Measurements from ENCODE around the gene SCAPER.
A peak's percentile ranks its signal among the peaks of the same experiment; 100 is the strongest.

SCAPER gene

DNA sequence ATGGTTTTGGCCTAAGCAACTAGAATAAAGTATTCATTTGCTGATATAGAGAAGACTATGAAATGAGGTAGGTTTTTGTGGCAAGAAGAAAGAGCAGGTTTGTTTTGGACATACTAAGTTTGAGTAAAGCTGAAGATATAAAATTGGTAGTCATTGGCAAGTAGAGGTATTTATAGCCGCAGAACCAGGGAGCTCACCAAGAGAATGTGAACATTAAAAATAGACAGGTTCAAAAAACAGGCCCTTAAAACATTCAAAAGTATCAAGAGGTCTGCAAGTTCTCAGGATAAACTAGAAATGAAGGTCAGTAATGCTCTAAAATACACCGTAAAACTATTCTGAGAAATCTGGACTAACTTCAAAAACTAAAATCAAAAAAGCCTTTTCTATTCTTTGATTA, 240.7 kb downstream of the SCAPER start:
- DNase-seq, result no peak

DNA sequence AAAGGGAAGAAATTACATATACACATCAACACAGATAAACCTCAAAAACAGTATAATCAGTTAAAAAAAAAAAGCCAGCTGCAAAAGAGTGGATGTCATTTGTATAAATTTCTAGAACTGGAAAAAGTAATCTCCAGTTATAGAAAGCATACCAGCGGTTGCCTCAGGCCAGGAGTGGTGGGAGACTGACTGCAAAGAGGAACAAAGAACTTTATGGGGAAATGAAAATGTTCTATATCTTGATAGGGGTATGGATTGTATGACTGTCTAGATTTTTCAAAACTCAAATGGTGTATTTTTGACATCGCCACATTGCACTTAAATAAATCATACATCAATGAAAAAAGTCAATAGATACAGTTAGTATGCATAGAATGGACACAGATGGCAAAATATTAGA, 241.6 kb downstream of the SCAPER start:
- no peak for DNase-seq

DNA sequence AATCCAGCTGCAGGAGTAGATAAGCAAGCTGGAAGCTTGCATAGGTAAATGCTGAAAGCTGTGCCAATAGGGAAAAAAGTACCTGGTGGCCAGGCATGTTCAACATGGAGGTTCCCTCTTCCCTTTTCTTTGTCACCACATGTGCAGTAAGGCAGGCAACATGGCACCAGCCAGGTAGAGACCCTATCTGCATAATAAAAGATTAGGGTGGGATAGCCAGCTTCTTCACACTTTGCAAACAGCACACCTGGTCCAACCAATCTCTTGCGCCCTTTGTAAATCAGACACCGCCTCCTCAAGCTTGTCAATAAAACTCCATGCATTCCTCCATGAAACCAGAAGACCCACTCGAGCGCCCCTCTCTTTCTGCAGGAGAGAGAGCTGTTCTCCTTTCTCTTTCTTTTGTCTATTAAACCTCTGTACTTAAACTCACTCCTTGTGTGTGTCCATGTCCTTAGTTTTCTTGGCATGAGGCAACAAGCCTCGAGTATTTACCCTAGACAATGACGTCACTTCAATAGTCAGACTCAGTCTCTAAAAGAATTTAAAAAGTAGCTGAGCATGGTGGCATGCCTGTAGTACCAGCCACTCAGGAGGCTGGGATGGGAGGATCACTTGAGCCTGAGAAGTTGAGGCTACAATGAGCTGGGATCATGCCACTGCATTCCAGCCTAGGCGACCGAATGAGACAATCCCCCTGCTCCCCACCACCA, 256.3 kb downstream of the SCAPER start:
- DNase-seq, result no peak

DNA sequence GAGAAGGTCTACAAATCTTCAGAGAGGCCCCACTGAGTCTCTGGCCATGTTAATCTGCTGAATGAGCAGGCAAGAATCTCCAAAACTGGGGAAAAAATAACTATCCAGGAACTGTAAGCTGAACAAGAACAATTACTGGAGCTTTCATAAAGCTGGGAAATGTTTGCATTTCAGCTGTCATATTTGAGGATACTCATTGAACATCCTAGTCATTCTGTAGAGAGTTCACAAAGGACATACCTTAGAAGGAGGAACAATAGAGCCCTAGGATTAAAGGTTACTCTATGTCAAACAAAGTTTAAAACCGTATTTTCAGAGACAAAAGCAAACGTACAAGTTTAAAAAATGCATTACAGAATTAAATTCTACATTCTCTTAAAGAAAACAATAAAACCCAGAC, 257.5 kb downstream of the SCAPER start:
- no peak for DNase-seq

DNA sequence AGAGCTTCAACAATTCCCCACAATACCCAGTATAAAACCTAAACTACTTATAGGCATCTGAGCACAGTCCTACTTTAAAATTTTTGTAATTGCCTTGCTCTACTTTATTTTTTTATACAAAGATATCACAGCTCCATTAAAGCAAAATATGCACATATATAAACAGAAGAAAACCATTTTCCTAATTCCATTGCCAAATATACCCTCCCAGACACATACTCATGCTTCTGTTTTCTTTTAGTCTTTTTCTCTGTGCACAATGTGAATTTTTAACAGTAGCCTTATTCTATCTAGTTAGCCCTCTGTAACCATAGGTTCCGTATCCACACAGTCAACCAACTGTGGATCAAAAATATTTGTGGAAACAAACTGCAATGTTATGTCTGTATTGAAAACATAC, 260.5 kb downstream of the SCAPER start:
- DNase-seq, result no peak

DNA sequence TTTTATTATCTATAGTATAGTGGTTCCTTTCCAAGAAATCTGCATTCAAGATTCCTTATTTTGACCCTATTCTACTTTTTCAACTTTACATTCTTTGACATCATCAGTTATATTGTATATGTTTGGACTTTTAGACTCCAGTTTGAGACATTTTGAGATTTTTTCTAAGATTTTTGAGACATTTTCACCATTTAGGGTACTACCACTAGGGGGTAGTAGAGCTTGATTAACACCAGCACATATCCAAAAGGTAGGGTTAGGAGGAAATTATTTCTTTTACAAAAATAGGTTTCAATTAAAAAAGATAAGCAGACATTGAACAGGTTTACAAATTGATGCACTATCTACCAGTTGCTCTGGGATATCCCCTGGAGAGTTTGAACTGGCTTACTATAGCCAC, 262.5 kb downstream of the SCAPER start:
- DNase-seq, result peak in 1 of 2 donors; percentile 12

DNA sequence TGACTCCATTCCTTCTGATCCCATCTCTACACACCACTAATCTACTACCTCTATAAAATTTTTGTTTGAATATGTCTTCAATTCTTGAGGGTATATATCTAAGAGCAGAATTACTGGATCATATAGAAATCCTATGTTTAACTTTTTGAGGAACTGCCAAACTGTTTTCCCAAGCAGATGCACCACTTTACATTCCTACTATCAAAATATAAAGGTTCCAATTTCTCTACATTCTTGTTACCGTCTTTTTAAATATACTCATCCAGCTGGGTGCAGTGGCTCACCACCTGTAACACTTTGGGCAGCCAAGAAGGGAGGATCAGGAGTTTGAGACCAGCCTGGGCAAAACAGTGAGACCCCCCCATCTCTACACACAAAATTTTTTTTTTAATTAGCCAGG, 268.0 kb downstream of the SCAPER start:
- no peak for DNase-seq

DNA sequence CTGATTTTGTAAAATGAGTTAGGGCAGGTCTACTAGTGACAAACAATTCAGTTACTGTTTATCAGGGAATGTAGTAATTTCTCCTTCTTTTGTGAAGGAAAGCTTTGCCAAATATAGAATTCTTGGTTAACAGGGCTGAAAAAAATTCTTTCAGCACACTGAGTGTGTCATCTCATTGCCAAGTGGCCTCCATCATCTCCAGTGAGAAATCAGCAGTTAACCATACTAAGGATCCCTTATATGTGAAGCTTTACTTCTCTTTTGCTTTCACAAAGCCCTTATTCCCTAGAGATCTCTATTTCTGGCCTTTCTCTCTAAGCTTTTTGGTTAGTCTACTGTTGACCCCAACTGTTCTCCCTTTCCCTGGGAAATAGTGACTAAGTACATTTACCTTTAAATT, 269.1 kb downstream of the SCAPER start:
- DNase-seq, result no peak

DNA sequence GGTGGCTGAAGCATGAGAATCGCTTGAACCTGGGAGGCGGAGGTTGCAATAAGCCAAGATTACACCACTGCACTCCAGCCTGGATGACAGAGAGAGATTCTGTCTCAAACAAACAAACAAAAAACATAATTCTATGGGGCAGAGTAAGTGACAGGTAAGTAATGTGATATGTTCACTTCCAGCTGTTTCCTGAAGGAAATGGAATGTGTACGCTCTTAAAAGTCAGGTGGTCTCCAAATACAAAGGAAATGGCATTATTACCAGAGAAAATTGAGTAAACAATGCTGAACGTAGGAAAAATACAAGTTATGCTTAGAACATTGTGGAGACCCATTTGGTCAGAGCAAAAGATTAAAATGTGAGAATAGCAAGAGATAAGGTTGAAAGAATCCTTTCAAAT, 278.5 kb downstream of the SCAPER start:
- no peak for DNase-seq

DNA sequence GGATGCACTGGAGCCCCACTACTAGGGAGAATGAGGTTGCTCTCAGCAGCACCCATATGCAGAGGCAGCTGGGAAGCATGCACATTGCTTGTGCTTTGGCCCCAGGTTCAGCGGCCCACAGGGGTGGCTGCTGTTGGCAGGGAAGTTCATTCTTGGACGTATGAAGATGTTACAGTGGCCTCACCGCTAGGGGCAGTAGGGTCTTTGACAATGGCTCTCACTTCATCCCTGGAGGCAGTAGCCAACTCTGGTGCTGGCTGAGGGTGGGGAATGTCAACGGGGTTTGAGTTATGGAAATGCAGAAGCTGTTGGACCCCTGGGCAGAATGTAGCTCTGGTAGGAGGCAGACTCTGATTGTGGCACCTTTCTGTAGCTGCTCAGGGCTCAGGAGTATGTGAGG, 279.9 kb downstream of the SCAPER start:
- no peak for DNase-seq

DNA sequence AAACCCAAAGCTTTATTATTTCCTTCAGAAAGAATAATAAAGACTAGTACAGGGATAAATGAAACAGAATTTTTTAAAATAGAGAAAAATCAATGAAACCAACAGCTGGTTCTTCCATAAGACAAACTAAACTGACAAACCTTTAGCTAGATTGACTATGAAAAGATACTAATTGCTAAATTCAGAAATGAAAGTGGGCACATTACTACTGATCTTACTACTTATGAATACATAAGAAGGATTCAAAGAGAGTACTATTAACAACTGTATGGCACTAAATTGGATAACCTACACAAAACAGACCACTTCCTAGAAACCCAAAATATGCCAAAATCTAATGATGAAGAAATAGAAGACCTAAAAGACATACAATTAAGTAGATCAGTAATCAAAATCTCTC, 290.4 kb downstream of the SCAPER start:
- no peak for DNase-seq

DNA sequence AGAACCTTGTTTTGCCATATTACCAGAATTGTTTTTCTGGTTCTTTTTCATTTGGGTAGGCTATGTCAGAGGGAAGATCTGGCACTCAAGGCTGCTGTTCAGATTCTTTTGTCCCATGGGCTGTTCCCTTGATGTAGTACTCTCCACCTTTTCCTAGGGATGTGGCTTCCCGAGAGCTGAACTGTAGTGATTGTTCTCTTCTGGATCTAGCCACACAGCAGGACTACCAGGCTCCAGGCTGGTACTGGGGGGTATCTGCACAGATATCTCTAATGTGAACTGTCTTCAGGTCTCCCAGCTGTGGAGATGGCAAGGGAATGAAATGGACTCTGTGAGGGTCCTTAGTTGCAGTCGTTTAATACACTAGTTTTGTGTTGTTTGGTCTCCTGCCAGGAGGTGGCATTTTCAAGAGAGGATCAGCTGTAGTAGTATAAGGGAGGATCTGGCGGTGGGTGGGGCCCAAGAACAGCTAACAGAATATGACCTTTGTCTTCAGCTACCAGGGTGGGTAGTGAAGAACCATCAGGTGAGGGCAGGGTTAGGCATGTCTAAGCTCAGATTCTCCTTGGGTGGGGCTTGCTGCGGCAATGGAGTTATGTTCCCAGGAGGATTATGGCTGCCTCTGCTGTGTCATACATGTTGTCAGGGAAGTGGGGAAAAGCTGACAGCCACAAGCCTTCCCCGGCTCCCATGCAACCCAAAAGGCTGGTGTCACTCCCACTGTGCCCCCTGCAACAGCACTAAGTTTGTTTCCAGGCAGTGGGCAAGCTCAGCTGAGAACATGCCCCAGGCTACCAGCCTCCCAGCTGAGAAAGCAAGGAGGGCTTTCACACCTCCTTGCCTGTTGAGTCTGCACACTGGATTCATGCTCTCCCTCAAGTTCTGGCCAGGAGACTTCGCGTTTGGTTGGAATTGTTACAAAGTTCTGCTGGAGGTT, 316.1 kb downstream of the SCAPER start:
- no peak for DNase-seq

DNA sequence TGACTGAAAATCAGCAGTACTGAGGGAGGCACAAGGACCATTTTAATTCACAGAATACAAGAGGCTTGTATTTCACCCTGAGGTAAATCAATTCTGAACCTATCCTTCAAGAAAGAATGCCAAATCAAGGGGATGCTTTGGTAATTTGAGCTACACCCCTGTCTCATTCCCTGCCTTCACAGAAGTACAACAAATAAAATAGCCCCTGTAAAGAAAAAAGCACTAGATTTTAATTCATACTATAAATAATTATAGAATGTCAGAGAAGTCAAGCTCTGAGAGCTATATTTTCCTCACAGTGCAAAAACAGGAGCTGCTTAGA, 319.6 kb downstream of the SCAPER start:
- no peak for DNase-seq

DNA sequence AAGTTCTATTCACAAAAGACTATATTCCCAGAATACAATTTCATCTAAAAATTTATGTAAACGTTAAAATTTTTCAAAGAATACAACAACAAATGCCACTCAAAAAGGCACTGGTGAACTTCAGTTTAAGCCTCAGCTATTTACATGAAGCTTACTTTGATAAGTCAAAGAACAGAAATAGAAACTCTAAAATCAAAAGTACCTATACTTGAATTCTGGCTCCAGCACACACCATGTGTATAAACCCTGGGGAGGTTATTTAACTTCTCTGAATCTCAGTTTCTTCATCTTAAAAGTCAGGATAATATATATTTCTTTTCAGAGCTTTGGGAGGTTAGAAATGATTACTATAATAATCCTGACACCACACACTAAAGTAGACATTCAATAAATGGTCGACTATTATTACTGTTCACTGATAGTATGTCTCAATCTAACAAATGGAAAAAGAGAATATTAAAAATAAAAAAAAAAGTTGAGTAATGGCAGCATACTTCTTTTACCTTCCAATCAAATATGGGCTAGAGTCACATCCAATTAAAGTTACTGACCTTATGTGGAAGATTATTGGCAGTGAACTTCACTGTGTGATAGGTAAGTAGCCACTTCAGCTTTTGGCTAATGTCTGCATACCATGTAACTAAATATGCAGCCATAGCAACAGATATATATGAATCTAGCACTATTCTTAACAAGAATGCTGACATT, 320.1 kb downstream of the SCAPER start:
- no peak for DNase-seq

DNA sequence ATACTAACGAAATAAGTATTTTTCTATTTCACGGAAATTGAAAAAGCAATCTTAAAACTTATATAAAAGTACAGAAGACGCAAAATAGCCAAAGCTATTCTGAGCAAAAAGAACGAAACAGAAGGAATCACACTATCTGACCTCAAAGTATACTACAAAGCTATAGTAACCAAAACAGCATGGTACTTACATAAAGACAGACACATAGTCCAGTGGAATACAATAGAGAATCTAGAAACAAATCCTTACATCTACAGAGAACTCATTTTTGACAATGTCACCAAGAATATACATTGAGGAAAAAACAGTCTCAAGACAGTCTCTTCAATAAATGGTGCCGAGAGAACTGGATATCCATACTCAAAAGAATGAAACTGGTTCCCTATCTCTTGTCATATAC, 322.6 kb downstream of the SCAPER start:
- no peak for DNase-seq

DNA sequence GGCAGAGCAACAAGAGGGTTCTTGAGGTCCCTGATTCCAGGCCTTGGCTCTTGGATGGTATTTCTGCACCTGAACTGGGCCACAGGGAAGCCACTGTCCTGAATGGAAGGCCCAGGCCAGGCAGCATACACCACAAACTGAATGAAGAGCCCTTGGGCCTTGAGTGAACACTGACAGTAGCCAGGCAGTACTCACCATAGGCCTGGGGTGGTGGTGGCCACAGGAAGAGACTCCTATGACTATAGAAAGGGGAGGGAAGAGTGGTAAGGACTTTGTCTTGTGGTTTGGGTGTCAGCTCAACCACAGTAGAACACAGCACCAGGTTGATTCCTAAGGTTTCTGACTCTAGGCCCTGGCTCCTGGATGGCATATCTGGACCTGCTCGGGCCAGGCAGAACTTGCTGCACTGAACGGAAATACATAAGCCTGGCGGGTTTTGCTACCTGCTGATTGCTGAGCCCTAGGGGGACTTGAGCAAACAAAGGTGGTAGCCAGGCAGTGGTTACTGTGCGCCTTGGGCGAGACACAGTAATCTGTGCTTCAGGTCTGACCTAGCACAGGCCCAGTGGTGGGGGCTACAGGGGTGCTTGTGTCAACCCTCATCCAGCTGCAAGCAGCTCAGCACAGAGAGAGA, 327.1 kb downstream of the SCAPER start:
- DNase-seq, result no peak

DNA sequence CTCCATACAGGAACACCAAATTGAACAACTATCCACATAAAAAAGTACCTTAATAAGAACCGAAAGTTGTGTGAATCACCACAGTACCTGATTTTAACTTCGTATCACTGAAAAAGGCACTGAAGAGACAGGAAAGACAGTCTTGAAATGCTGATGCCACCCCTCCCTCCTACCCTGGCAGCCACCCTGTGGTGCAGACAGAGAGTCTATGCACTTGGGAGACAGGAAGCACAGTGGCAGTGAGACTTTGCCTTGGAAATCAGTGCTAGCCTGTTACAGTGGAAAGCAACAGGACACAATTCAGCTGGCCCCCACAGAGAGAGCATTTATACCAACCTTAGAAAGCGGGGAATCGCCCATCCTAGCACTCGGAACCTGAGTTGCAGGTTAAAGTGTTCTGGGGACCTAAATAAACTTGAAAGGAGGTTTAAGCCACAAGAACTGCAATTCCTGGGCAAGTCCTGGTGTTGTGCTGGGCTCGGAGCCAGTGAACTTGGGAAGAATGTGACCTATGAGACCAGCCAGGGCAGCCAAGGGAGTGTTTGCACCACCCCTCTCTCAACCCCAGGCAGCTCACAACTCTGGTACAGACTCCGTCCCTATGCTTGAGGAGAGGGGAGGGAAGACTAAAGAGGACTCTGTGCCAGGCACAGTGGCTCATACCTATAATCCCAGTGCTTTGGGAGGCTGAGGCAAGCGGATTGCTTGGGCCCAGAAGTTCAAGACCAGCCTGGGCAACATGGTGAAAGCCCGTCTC, 328.4 kb downstream of the SCAPER start:
- no peak for DNase-seq

DNA sequence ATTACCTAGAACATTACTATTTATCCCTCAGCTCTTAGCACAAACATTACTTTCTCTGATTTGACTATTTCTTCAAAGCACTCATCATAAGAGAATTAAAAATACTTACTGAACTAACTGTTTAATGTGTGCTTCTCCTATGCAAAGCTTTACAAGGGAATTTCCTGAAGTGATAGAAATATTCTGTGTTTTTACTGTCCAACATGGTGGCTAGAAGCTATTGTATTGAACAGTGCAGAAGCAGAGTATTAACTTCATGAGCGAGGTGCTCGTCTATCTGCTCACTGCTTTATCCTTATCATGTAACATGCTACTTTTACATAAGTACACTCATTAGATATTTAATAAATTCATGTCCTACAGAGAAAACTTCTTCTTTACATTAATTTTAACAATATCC, 329.5 kb downstream of the SCAPER start:
- no peak for DNase-seq

DNA sequence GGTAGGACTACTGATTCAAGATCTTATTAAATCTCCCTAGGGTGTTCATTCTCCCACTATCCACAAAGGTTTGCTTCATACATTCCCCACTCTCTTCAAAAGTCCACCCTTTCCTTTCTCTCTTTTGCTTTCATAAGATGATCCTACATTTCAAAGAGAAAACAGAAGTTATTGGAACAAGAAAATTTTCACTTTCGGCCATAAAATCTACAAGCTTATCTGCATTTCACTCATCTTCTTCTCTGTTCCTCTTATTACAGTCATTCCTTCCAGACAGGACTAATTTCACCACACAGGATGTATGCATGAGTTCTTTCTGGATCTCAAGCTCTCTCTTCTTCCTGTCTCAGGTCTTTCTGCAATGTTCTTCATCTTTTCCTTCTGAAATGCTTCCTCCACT, 329.9 kb downstream of the SCAPER start:
- DNase-seq, result no peak

DNA sequence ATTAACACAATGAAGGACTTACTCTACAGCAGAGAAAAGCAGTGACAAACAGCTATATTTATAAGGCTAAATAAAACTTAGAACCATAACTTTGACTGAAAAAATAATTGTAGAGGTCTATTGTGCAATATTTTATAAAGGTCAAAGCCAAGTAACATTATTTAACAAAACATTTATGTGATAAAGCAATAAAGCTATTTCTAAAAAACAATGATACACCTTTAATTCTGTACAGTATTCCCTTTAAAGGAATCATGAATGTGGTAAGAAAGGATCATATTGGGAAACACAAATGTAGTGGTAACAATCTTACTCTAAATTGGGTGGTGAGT, 332.2 kb downstream of the SCAPER start:
- no peak for DNase-seq

DNA sequence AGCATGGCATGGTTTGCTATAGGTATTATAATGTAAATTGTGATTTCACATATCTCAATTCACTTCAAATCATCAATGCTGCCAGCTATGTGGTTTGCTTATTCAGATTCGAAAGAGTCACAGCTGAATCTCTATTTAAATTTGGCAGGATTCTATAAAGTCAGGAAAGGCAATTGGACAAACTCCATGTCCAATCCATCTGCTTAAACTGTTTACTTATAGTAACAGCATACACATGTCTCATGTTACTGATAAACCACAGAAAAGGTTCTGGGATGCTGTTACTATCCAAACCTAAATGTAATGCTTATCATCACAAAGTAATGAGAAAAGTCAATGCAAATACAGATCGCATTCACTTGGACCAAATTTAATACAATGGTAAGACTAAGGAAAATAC, 338.9 kb downstream of the SCAPER start:
- no peak for DNase-seq

DNA sequence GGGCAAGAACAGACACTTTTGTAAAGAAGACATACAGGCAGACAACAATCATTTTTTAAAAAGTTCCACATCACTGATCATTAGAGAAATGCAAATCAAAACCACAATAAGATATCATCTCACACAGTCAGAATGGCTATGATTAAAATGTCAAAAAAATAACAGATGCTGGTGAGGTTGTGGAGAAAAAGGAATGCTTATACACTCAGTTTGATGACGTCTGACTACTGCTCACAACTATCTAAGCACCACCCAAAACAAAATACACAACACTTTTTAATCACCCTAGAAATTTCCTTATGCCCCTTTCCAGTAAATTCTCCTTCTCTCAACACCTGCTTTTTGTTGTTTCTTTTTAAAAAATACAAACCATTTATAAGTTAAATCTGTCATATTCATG, 339.8 kb downstream of the SCAPER start:
- DNase-seq, result no peak

DNA sequence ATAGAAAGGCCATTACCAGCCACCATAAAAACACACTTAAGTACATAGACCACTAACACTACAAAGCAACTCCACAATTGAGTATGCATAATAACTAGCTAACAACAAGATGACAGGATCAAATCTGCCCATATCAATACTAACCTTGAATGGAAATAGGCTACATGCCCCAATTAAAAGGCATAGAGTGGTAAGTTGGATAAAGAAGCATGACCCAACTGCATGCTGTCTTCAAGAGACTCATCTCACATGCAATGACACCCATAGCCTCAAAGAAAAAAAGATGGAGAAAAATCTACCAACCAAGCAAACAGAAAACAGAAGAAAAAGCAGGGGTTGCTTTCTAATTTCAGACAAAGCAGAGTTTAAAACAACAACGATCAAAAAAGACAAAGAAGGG, 349.9 kb downstream of the SCAPER start:
- DNase-seq, result no peak

All from CD4-positive, alpha-beta T cell treated with Interferon alpha-2 for 1 hour (primary cell).